ENCODE data around the gene CFP.

Gene CFP

GRCh38 chrX:47625365-47625764 lies 4.4 kb downstream of the CFP start:
- TF ChIP-seq CTCF (IDR thresholded peaks at IDR 0.05; ENCODE audit: control insufficient read depth, insufficient read depth, low read depth, low read length, missing control alignments): no peak
- H3K4me3 ChIP-seq (ENCODE audit: control insufficient read depth, low read depth, low read length): no peak overlapping the region
- no peak for DNase-seq (ENCODE audit: low read depth)

GRCh38 chrX:47623540-47624027 lies 6.1 kb downstream of the CFP start:
- no peak for TF ChIP-seq CTCF (IDR thresholded peaks at IDR 0.05; ENCODE audit: control insufficient read depth, insufficient read depth, low read depth, low read length, missing control alignments)
- peak; percentile 27 for DNase-seq (ENCODE audit: low read depth)
- peak overlapping the region; percentile 41 for H3K4me3 ChIP-seq (ENCODE audit: control insufficient read depth, low read depth, low read length)

- DNase-seq (ENCODE audit: low read depth): no peak
- H3K4me3 ChIP-seq (ENCODE audit: control insufficient read depth, low read depth, low read length): no peak overlapping the region
- no peak for TF ChIP-seq CTCF (IDR thresholded peaks at IDR 0.05; ENCODE audit: control insufficient read depth, insufficient read depth, low read depth, low read length, missing control alignments)
Measured at GRCh38 chrX:47621851-47622250, 7.9 kb downstream of the CFP start.

GRCh38 chrX:47620303-47620685 lies 9.4 kb downstream of the CFP start:
- TF ChIP-seq CTCF (IDR thresholded peaks at IDR 0.05; ENCODE audit: control insufficient read depth, insufficient read depth, low read depth, low read length, missing control alignments): no peak
- no peak for DNase-seq (ENCODE audit: low read depth)
- H3K4me3 ChIP-seq (ENCODE audit: control insufficient read depth, low read depth, low read length): no peak overlapping the region

- TF ChIP-seq CTCF (IDR thresholded peaks at IDR 0.05; ENCODE audit: control insufficient read depth, insufficient read depth, low read depth, low read length, missing control alignments): no peak
- H3K4me3 ChIP-seq (ENCODE audit: control insufficient read depth, low read depth, low read length): peak within 1 kb of the TSS; percentile 28
- peak; percentile 7 for DNase-seq (ENCODE audit: low read depth)
Measured at GRCh38 chrX:47619486-47620302, 10.0 kb downstream of the CFP start, which contains the start of gene SYN1. Gene SYN1 (minus strand): TSS chrX:47619857. CDS start chrX:47619728, 129 bp downstream.

GRCh38 chrX:47618923-47619485 lies 10.7 kb downstream of the CFP start:
- no peak for TF ChIP-seq CTCF (IDR thresholded peaks at IDR 0.05; ENCODE audit: control insufficient read depth, insufficient read depth, low read depth, low read length, missing control alignments)
- DNase-seq (ENCODE audit: low read depth): no peak
- H3K4me3 ChIP-seq (ENCODE audit: control insufficient read depth, low read depth, low read length): no peak overlapping the region

All from AG09309 (cell line).